DND-41 (cell line): Measurements from ENCODE around the gene UBE3D.

Source experiments
- CTCF ChIP-seq: IDR thresholded peaks from 2 replicates; pipeline ENCODE4 v1.5.1; 2012; ENCODE audit warnings: borderline replicate concordance, low read length, moderate library complexity, mild to moderate bottlenecking; ENCODE audit not compliant: poor library complexity, severe bottlenecking; ENCODE audit errors: extremely low read depth
- EZH2 ChIP-seq: IDR thresholded peaks from 3 replicates; pipeline ENCODE4 v1.6.1; 2012; ENCODE audit warnings: borderline replicate concordance, low read depth, mild to moderate bottlenecking, moderate library complexity, low read length, inconsistent platforms; ENCODE audit not compliant: severe bottlenecking

- TF ChIP-seq EZH2, result no peak
- TF ChIP-seq CTCF, result no peak
These were observed 59.3 kb downstream of the UBE3D start for GRCh38 chr6:83006270-83006905.
